Mesenteric fat pad (tissue), 1 donor: ENCODE results near the gene ZNF587. TPM values are rescaled to one million over a fixed set of nuclear protein-coding genes. Genes with fewer than 3 reads are reported as not detected.
"Not testable (repeated sequence)": the region's sequence is repeated elsewhere in the genome, so short reads cannot be mapped to it uniquely, and the experiment has no call there.

Experiments
- DNase-seq: peaks from one replicate; pipeline ENCODE4 v3.0.0-alpha.2; 2020; ENCODE audit warnings: low spot score
- long read RNA-seq: library from polyadenylated mRNA; unstranded; transcript quantifications from one replicate; pipeline ENCODE4 v2.0.0, GENCODE V29; 2020
- total RNA-seq: library from RNA; stranded (reverse); fragmentation: NEBNext Ultra II Directional; extraction: Animal tissue kit (Norgen Biotek cat#: 25700); gene quantifications from one replicate; pipeline ENCODE4 v1.2.1, GENCODE V29; 2021
- donor health status: DM: yes; HTN: yes; CAD: no.

The ZNF587 gene
- total RNA-seq = 25.7 TPM
- long read RNA-seq, full-length matches to known transcripts = 2 of 9 reads
- long read RNA-seq, partial matches to known transcripts = 0 of 9 reads
- long read RNA-seq, other reads (novel, unspliced or antisense) = 7 of 9 reads

DNA sequence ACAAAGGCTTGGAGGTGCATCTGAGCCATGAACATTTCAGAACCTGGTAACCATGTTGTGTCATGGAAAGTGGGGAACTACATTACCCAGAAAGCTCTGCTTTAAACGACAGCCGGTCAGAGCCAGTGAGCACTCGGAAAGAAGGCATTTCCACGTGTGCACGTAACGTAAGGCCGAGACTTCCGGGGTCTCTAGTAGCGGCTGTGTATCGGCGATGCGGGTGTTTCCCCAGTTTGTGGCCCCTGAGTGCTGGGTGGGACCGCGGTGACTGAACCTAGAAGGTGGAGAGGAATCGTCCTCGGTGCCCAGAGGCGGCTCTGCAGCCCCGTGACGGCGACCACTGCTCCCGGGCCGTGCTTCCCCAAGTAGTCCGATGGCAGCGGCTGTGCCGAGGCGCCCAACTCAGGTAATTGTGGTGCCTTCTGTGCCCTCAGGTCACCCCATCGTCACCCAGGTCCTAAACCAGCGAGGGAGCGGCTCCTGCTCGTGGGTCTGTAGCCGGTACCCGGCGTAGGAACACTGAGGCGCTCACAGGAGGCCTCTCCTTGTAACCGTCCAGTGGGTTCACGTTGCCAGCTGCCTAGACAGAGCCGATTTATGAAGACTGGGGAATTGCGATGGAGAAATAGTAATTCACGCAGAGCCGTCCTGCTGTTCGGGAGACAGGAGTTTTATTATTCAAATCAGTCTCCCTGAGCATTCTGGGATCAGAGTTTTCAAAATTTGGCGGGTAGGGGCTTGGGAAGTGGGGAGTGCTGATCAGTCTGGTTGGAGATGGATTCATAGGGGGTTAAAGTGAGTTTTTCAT lies at the start of gene ZNF587:
Gene ZNF587 (plus strand): TSS at position 194 of the 808 bp plus-strand sequence. CDS start 180 bp downstream, at position 374.
- DNase-seq = not testable (repeated sequence)

DNA sequence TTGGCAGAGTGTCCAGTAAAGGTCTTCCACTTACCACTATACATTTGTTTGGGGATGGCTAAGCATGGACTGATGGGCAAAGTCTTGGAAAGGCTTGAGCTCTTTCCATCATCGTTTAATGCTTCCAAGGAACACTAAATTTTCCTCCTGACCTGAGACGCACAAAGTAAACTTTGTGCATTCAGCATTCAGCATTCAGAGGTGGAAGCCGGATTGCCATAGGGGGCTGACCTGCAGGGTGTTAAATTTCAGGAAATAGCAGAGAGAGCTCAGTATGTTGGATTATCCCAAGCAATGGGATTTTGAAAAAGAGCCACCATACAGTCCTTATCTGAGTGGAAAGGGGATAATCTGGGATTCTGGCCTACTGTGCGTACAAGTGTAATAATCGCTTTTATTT lies 49.0 kb upstream of the ZNF587 start:
- no peak for DNase-seq

- no peak for DNase-seq
Measured at GRCh38 chr19:57802269-57802668, 47.4 kb upstream of the ZNF587 start.

DNA sequence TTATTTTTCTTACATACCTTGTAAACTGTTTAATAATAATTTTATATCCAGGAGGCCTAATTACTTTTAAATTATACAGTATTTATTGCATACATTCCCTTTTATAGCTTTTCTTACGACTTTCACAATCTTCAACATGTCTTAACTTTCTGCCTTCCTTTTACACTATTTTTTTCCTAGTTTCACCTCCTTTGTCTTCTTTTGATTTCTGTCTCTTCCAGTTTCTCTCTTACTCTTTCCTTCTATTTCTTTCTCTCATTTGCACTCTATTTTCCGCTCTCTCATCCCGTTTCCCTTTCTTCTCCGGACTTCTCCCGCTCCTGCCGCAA lies 46.4 kb upstream of the ZNF587 start:
- no peak for DNase-seq

DNA sequence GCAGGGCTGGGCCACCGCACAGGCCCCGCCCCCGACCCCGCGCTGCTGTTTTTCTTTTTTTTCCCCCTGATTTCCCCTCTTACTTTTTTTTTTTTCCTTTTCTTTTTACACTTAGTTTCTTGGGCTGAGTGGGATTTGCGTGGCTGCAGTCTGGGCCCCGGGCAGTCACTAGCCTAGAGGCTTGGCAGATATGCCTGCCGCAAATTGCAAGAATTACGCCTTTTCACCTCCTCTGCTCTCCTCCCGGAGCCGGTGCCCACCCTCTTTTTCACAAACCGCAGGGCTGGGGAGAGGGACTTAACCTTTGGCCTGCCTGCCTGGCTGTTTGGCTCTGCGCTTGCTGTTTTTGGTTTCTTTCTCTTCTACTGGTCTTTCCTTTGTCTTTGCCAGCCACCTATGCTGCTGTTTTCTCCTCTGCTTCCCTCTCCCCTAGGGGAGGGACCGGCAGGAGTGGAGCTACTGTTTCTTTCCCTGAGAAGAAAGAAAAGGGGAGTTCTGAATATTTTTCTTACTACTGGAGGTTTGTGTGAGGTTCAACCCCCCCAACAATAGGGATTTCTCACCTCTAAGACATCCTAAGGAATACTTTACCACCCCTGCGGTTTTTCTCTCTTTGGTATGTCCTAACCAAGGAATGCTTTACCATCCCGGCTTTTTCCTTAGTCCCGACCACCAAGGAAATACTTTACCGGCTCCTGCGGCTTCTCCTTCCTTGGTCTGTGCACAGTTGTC lies 45.9 kb upstream of the ZNF587 start:
- DNase-seq = no peak

DNA sequence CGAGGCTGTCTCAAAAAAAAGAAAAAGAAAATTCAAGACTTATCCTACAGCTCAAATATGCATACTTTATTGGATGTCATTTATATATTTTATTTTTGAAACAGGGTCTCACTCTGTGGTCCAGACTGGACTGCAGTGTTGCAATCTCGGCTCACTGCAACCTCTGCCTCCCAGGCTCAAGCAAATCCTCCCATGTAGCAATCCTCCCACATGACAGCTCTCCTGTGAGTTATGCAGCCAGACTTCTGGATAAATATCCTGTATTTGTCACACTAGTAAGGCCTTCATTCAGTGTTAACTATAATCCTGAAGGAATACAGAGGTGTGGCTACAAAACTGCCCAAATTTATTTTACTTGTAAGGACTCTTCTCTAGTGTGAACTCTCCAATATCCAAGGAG lies 42.1 kb upstream of the ZNF587 start:
- DNase-seq = no peak

- not testable (repeated sequence) for DNase-seq
Measured at GRCh38 chr19:57810410-57811295, 39.0 kb upstream of the ZNF587 start.

DNA sequence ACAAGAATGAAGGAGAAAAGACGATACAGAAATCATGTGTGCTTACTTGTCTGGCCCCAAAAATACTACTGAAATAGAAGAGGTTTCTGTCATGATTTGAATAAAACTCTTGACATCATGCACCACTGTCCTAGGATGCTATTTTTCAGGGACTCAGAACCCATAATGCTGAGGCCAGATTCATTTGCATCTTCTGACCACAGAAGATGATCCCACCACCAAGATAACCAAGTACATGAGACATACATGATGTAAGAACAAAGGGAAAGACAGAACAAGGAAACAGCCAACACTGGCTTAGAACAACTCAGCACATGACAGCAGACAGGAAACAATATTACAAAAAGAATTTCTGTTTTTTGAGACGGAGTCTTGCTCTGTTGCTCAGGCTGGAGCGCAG lies 37.4 kb upstream of the ZNF587 start:
- DNase-seq = no peak

- DNase-seq = not testable (repeated sequence)
Measured at GRCh38 chr19:57812975-57813820, 36.5 kb upstream of the ZNF587 start.

- no peak for DNase-seq
Measured at GRCh38 chr19:57813919-57814504, 35.6 kb upstream of the ZNF587 start.

GRCh38 chr19:57814505-57815246 lies 35.0 kb upstream of the ZNF587 start, which contains the start of gene ZNF552:
ZNF552 (minus strand) TSS chr19:57814913; CDS start chr19:57814743, 170 bp downstream.
- peak; percentile 90 for DNase-seq

- DNase-seq = no peak
Measured at GRCh38 chr19:57815247-57816075, 34.2 kb upstream of the ZNF587 start.

DNA sequence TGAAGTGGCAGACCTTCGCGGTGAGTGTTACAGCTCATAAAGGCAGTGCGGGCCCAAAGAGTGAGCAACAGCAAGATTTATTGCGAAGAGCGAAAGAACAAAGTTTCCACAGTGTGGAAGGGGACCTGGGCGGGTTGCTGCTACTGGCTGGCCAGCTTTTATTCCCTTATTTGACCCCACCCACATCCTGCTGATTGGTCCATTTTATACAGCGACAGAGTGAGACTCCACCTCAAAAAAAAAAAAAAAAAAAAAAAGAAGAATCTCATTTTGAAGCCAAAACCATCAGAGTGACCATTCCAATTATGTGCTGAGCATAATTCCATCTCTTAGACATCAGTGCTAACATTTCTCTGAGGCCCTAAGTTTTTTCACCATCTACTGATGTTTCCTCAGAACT lies 33.0 kb upstream of the ZNF587 start:
- DNase-seq = no peak

DNA sequence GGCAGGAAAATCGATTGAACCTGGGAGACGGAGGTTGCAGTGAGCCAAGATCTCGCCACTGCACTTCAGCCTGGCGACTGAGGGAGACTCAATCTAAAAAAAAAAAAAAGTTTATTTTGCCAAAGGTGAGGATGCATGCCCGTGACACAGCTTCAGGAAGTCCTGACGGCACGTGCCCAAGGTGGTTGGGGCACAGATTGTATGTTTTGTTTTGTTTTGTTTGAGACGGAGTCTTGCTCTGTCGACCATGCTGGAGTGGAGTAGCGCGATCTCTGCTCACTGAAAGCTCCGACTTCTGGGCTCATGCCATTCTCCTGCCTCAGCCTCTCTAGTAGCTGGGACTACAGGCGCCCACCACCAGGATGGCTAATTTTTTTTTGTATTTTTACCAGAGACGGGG lies 31.7 kb upstream of the ZNF587 start:
- no peak for DNase-seq

DNA sequence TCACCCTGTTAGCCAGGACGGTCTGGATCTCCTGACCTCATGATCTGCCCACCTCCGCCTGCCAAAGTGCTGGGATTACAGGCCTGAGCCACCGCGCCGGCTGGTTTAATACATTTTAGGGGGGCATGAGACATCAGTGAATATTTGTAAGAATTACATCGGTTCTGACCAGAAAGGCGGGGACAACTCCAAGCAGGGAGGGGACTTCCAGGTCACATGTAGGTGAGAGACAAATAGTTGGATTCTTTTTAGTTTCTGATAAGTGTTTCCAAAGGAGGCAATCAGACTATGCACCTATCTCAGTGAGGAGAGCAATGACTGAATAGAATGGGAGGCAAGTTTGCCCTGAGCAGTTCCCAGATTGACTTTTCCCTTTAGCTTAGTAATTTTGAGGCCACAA lies 31.3 kb upstream of the ZNF587 start:
- no peak for DNase-seq

GRCh38 chr19:57819475-57820148 lies 30.0 kb upstream of the ZNF587 start:
- no peak for DNase-seq

DNA sequence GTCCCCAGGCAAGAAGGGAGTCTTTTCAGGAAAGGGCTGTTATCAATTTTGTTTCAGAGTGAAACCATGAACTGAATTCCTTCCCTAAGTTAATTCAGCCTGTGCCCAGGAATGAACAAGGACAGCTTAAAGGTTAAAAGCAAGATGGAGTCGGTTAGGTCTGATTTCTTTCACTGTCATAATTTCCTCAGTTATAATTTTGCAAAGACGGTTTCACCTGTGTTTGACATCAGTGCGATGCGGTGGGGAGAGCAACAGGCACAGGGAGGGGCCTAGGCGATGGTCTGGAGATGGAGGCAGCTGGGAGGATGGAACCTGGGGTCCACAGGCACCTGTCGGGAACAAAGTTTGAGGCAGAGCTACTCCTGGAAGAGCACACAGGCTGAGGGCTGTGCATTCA lies 29.1 kb upstream of the ZNF587 start:
- DNase-seq = no peak

- not testable (repeated sequence) for DNase-seq
Measured at GRCh38 chr19:57821095-57821494, 28.6 kb upstream of the ZNF587 start.
